Body of pancreas (tissue), 4 donors: ENCODE measurements around the gene ZNF335.

Source experiments
- POLR2A ChIP-seq, 3 donors: fragments of 450-650 bp; IDR thresholded peaks; one replicate each; pipeline ENCODE4 v1.6.1; 2016; ENCODE audit warnings: antibody characterized with exemption in 3 of 3, mild to moderate bottlenecking in 2 of 3
- TF ChIP-seq, protein P1 (sequence below), 7 experiments: fragments of 450-650 bp in 4 of 7; fragments of 200-600 bp in 3 of 7; sonication (generic) in 3 of 7; IDR thresholded peaks; one replicate each; pipeline ENCODE4 v1.5.1; 2016 to 2019; ENCODE audit warnings: antibody characterized with exemption in 7 of 7

GRCh38 chr20:45975686-45976085 lies 3.7 kb upstream of the ZNF335 start:
- TF ChIP-seq, protein P1, sequence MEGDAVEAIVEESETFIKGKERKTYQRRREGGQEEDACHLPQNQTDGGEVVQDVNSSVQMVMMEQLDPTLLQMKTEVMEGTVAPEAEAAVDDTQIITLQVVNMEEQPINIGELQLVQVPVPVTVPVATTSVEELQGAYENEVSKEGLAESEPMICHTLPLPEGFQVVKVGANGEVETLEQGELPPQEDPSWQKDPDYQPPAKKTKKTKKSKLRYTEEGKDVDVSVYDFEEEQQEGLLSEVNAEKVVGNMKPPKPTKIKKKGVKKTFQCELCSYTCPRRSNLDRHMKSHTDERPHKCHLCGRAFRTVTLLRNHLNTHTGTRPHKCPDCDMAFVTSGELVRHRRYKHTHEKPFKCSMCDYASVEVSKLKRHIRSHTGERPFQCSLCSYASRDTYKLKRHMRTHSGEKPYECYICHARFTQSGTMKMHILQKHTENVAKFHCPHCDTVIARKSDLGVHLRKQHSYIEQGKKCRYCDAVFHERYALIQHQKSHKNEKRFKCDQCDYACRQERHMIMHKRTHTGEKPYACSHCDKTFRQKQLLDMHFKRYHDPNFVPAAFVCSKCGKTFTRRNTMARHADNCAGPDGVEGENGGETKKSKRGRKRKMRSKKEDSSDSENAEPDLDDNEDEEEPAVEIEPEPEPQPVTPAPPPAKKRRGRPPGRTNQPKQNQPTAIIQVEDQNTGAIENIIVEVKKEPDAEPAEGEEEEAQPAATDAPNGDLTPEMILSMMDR (IDR thresholded peaks at IDR 0.05) = no peak
- no peak for TF ChIP-seq POLR2A (IDR thresholded peaks at IDR 0.05)
